ENCODE results near the gene IL24.
"Not testable (repeated sequence)": the region's sequence is repeated elsewhere in the genome, so short reads cannot be mapped to it uniquely, and the experiment has no call there.

IL24 gene

GRCh38 chr1:206897175-206897574 is at the start of gene IL24:
IL24 (plus strand) TSS chr1:206897443; CDS start chr1:206897833, 390 bp downstream.
- DNase-seq = no peak
- in situ Hi-C loops (cut with HindIII; ENCODE audit: low pct_ligation_motif_present, low pct_unique_long_range_greater_than_20kb, low sequenced_read_pairs) = no loop called here

- DNase-seq = no peak
- in situ Hi-C loops (cut with HindIII; ENCODE audit: low pct_ligation_motif_present, low pct_unique_long_range_greater_than_20kb, low sequenced_read_pairs) = no loop called here
Measured at GRCh38 chr1:206847946-206848345, 49.3 kb upstream of the IL24 start.

GRCh38 chr1:206850401-206850800 is 46.8 kb upstream of the IL24 start:
- in situ Hi-C loops (cut with HindIII; ENCODE audit: low pct_ligation_motif_present, low pct_unique_long_range_greater_than_20kb, low sequenced_read_pairs) = no loop called here
- no peak for DNase-seq

GRCh38 chr1:206851341-206852010 is 45.8 kb upstream of the IL24 start:
- in situ Hi-C loops (cut with HindIII; ENCODE audit: low pct_ligation_motif_present, low pct_unique_long_range_greater_than_20kb, low sequenced_read_pairs) = no loop called here

GRCh38 chr1:206852662-206853061 is 44.6 kb upstream of the IL24 start:
- in situ Hi-C loops (cut with HindIII; ENCODE audit: low pct_ligation_motif_present, low pct_unique_long_range_greater_than_20kb, low sequenced_read_pairs); DNase-seq: not testable (repeated sequence)

More at GRCh38 chr1:206851341-206852010, 45.8 kb upstream of the IL24 start:
- no peak for DNase-seq

- in situ Hi-C loops (cut with HindIII; ENCODE audit: low pct_ligation_motif_present, low pct_unique_long_range_greater_than_20kb, low sequenced_read_pairs) = not testable (repeated sequence)
Measured at GRCh38 chr1:206853696-206854095, 43.5 kb upstream of the IL24 start.

GRCh38 chr1:206854401-206855129 is 42.7 kb upstream of the IL24 start:
- in situ Hi-C loops (cut with HindIII; ENCODE audit: low pct_ligation_motif_present, low pct_unique_long_range_greater_than_20kb, low sequenced_read_pairs) = no loop called here
- no peak for DNase-seq

More at GRCh38 chr1:206853696-206854095, 43.5 kb upstream of the IL24 start:
- DNase-seq = not testable (repeated sequence)

- in situ Hi-C loops (cut with HindIII; ENCODE audit: low pct_ligation_motif_present, low pct_unique_long_range_greater_than_20kb, low sequenced_read_pairs) = no loop called here
Measured at GRCh38 chr1:206855859-206856258, 41.4 kb upstream of the IL24 start.

GRCh38 chr1:206856674-206857464 is 40.4 kb upstream of the IL24 start:
- in situ Hi-C loops (cut with HindIII; ENCODE audit: low pct_ligation_motif_present, low pct_unique_long_range_greater_than_20kb, low sequenced_read_pairs) = no loop called here
- peak; percentile 10 for DNase-seq

More at GRCh38 chr1:206855859-206856258, 41.4 kb upstream of the IL24 start:
- DNase-seq = no peak

GRCh38 chr1:206859082-206859521 is 38.1 kb upstream of the IL24 start:
- in situ Hi-C loops (cut with HindIII; ENCODE audit: low pct_ligation_motif_present, low pct_unique_long_range_greater_than_20kb, low sequenced_read_pairs) = no loop called here
- no peak for DNase-seq

GRCh38 chr1:206860165-206860564 is 37.1 kb upstream of the IL24 start:
- DNase-seq = no peak
- in situ Hi-C loops (cut with HindIII; ENCODE audit: low pct_ligation_motif_present, low pct_unique_long_range_greater_than_20kb, low sequenced_read_pairs) = no loop called here

GRCh38 chr1:206863266-206863665 is 34.0 kb upstream of the IL24 start:
- in situ Hi-C loops (cut with HindIII; ENCODE audit: low pct_ligation_motif_present, low pct_unique_long_range_greater_than_20kb, low sequenced_read_pairs) = no loop called here

GRCh38 chr1:206864939-206865671 is 32.1 kb upstream of the IL24 start, which contains the start of gene IL20:
IL20 (plus strand) TSS chr1:206865623; CDS start chr1:206865853, 230 bp downstream.
- DNase-seq = peak; percentile 77
- in situ Hi-C loops (cut with HindIII; ENCODE audit: low pct_ligation_motif_present, low pct_unique_long_range_greater_than_20kb, low sequenced_read_pairs) = no loop called here

More at GRCh38 chr1:206863266-206863665, 34.0 kb upstream of the IL24 start:
- DNase-seq = no peak

- no peak for DNase-seq
- in situ Hi-C loops (cut with HindIII; ENCODE audit: low pct_ligation_motif_present, low pct_unique_long_range_greater_than_20kb, low sequenced_read_pairs) = no loop called here
Measured at GRCh38 chr1:206866062-206866461, 31.2 kb upstream of the IL24 start.

GRCh38 chr1:206867239-206867638 is 30.0 kb upstream of the IL24 start:
- in situ Hi-C loops (cut with HindIII; ENCODE audit: low pct_ligation_motif_present, low pct_unique_long_range_greater_than_20kb, low sequenced_read_pairs) = no loop called here
- no peak for DNase-seq

- in situ Hi-C loops (cut with HindIII; ENCODE audit: low pct_ligation_motif_present, low pct_unique_long_range_greater_than_20kb, low sequenced_read_pairs) = no loop called here
- DNase-seq = no peak
Measured at GRCh38 chr1:206867716-206868115, 29.5 kb upstream of the IL24 start.

- no peak for DNase-seq
- in situ Hi-C loops (cut with HindIII; ENCODE audit: low pct_ligation_motif_present, low pct_unique_long_range_greater_than_20kb, low sequenced_read_pairs) = no loop called here
Measured at GRCh38 chr1:206868264-206868663, 29.0 kb upstream of the IL24 start.

- in situ Hi-C loops (cut with HindIII; ENCODE audit: low pct_ligation_motif_present, low pct_unique_long_range_greater_than_20kb, low sequenced_read_pairs) = no loop called here
- no peak for DNase-seq
Measured at GRCh38 chr1:206872139-206872538, 25.1 kb upstream of the IL24 start.

Measured in ACHN (cell line).